Sigmoid colon (tissue), 4 donors: ENCODE results near the gene ELF2.

ENCODE experiments used
- POLR2AphosphoS5 ChIP-seq, 4 donors: sonication (generic); formaldehyde crosslinking; IDR thresholded peaks; one replicate each; pipeline ENCODE4 v1.6.1; 2017; ENCODE audit warnings: antibody characterized with exemption in 4 of 4
- TF ChIP-seq, protein P1 (sequence below), 4 experiments: fragments of 450-650 bp in 3 of 4; fragments of 200-600 bp in 1 of 4; IDR thresholded peaks; one replicate each; pipeline ENCODE4 v1.5.1; 2016 to 2019; ENCODE audit warnings: antibody characterized with exemption in 4 of 4, mild to moderate bottlenecking in 3 of 4, moderate library complexity in 2 of 4

DNA sequence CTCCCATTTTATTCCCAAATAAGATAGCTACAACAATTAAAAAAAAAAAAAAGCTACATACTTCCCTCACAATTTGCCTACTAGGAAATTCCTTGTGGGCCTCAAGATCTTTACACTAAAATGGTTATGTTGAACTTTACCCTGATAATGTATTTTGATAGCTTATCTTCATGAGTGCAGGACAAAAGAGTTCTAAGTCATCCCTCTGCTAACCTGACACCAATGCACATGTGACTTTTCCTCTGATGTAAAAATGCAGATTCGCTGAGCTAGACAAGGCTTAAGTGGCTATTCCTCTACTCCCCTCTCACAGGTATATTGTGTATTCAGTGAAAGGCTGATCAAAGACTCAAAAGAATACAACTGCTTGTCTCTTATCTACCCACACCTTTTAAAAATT lies 22.5 kb downstream of the ELF2 start:
- TF ChIP-seq POLR2AphosphoS5 (IDR thresholded peaks at IDR 0.05) = no peak
- TF ChIP-seq, protein P1, sequence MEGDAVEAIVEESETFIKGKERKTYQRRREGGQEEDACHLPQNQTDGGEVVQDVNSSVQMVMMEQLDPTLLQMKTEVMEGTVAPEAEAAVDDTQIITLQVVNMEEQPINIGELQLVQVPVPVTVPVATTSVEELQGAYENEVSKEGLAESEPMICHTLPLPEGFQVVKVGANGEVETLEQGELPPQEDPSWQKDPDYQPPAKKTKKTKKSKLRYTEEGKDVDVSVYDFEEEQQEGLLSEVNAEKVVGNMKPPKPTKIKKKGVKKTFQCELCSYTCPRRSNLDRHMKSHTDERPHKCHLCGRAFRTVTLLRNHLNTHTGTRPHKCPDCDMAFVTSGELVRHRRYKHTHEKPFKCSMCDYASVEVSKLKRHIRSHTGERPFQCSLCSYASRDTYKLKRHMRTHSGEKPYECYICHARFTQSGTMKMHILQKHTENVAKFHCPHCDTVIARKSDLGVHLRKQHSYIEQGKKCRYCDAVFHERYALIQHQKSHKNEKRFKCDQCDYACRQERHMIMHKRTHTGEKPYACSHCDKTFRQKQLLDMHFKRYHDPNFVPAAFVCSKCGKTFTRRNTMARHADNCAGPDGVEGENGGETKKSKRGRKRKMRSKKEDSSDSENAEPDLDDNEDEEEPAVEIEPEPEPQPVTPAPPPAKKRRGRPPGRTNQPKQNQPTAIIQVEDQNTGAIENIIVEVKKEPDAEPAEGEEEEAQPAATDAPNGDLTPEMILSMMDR (IDR thresholded peaks at IDR 0.05) = no peak
